GM12892 (cell line): ENCODE measurements around the gene PSMG3.

ENCODE experiments used
- DNase-seq: peaks from one replicate; pipeline ENCODE4 v3.0.0; 2011; ENCODE audit not compliant: insufficient read length
- FAIRE-seq: peaks from 2 replicates; lab custom pipeline; 2011; peaks lifted over from hg19 to GRCh38; lab: Jason Lieb, UNC
- POLR2A ChIP-seq: IDR thresholded peaks from 2 replicates; pipeline ENCODE4 v1.6.1; 2011; ENCODE audit warnings: low read depth, low read length, control low read depth
- POLR2AphosphoS5 ChIP-seq: IDR thresholded peaks from 2 replicates; pipeline ENCODE4 v1.6.1; 2011; ENCODE audit warnings: low read depth, low read length, control low read depth
- TAF1 ChIP-seq: IDR thresholded peaks from 2 replicates; pipeline ENCODE4 v1.6.1; 2011; ENCODE audit warnings: low read depth, mild to moderate bottlenecking, control low read depth, low read length, borderline replicate concordance

Gene PSMG3

GRCh38 chr7:1569016-1569415 lies 816 bp downstream of the PSMG3 start:
- TF ChIP-seq TAF1 (no peak), POLR2AphosphoS5 (no peak), POLR2A (peak; percentile 22; the same call in 1 of the 2 replicates)
- DNase-seq (no peak), FAIRE-seq (peak; percentile 27)

GRCh38 chr7:1567896-1568510 lies 1.8 kb downstream of the PSMG3 start:
- FAIRE-seq, result no peak

GRCh38 chr7:1567049-1567771 lies 2.6 kb downstream of the PSMG3 start:
- DNase-seq, result no peak
- no peak for FAIRE-seq
- TF ChIP-seq POLR2AphosphoS5 (no peak), POLR2A (no peak), TAF1 (no peak)

More at GRCh38 chr7:1567896-1568510, 1.8 kb downstream of the PSMG3 start:
- TF ChIP-seq POLR2AphosphoS5 (no peak), TAF1 (no peak), POLR2A (no peak)
- DNase-seq, result no peak

- TF ChIP-seq POLR2A (no peak), POLR2AphosphoS5 (no peak), TAF1 (no peak)
- no peak for DNase-seq
- no peak for FAIRE-seq
Observed at GRCh38 chr7:1566687-1567048, 3.2 kb downstream of the PSMG3 start.

- no peak for TF ChIP-seq TAF1
- TF ChIP-seq POLR2A, result no peak
- no peak for TF ChIP-seq POLR2AphosphoS5
- no peak for DNase-seq
- FAIRE-seq, result no peak
Observed at GRCh38 chr7:1564603-1565022, 5.2 kb downstream of the PSMG3 start.

GRCh38 chr7:1563981-1564602 lies 5.7 kb downstream of the PSMG3 start:
- FAIRE-seq, result no peak

GRCh38 chr7:1562597-1563051 lies 7.2 kb downstream of the PSMG3 start:
- DNase-seq (no peak), FAIRE-seq (no peak)
- no peak for TF ChIP-seq POLR2A
- no peak for TF ChIP-seq TAF1
- no peak for TF ChIP-seq POLR2AphosphoS5

More at GRCh38 chr7:1563981-1564602, 5.7 kb downstream of the PSMG3 start:
- TF ChIP-seq POLR2AphosphoS5, result no peak
- TF ChIP-seq TAF1, result no peak
- TF ChIP-seq POLR2A, result no peak
- DNase-seq, result no peak

GRCh38 chr7:1562116-1562515 lies 7.7 kb downstream of the PSMG3 start:
- TF ChIP-seq POLR2A, result no peak
- TF ChIP-seq TAF1, result no peak
- no peak for TF ChIP-seq POLR2AphosphoS5
- DNase-seq (no peak), FAIRE-seq (no peak)

- FAIRE-seq (no peak), DNase-seq (no peak)
- no peak for TF ChIP-seq POLR2AphosphoS5
- TF ChIP-seq TAF1, result no peak
- no peak for TF ChIP-seq POLR2A
Observed at GRCh38 chr7:1561036-1561940, 8.5 kb downstream of the PSMG3 start.

- no peak for TF ChIP-seq POLR2A
- TF ChIP-seq POLR2AphosphoS5, result no peak
- TF ChIP-seq TAF1, result no peak
- FAIRE-seq (no peak), DNase-seq (no peak)
Observed at GRCh38 chr7:1560620-1561031, 9.2 kb downstream of the PSMG3 start.
